Prostate gland (tissue), 2 donors: ENCODE measurements around the gene GPSM3.

Experiments
- POLR2A ChIP-seq: fragments of 450-650 bp; IDR thresholded peaks from one replicate; pipeline ENCODE4 v1.6.1; 2016; ENCODE audit warnings: antibody characterized with exemption, mild to moderate bottlenecking
- TF ChIP-seq, protein P1 (sequence below), 4 experiments: fragments of 200-600 bp in 2 of 4; fragments of 450-650 bp in 2 of 4; sonication (generic) in 2 of 4; IDR thresholded peaks; 1 replicate in 3 of 4; 2 replicates in 1 of 4; pipeline ENCODE4 v1.5.1; 2016 to 2019; ENCODE audit warnings: antibody characterized with exemption in 4 of 4, mild to moderate bottlenecking in 2 of 4, moderate library complexity in 2 of 4

DNA sequence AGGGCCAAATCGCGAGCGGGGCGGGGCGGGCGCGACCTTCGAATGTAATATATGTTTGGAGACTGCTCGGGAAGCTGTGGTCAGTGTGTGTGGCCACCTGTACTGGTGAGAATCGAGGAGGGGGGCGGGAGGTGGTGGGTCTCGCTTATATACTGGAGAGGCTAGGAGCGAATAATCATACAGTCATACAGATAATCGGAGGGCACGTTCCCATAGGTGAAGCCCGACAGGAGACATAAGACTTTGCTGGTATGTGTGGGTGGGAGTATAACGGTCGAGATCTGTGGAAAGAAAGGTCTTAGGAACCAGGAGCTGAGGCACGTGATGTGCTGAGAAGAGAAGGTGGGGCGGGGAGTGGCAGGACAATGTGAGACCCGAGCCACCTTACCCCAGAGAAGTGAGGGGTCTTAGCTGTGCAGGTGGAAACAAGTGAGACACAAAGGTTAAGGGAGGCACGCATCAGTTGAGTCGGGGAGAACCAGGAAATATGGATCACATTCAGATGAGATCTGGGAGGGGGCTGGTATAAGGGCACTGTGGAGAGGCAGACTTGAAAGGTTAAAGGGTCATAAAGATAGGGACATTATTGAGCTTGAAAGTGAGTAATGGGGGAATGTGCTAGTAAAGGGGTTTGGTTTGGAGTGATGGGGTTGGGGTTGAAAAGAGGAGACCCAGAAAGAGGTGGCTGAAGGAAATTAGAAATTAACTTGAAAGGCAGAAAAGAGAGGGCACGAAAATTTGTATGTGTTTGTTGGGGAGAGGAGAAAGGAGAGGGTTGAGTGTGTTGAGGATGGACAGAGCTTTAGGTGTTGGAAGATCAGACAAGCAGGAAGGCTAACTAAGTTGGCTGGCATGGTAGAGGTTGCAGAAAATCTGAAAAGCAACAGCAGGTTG, 13.6 kb downstream of the GPSM3 start:
- TF ChIP-seq, protein P1, sequence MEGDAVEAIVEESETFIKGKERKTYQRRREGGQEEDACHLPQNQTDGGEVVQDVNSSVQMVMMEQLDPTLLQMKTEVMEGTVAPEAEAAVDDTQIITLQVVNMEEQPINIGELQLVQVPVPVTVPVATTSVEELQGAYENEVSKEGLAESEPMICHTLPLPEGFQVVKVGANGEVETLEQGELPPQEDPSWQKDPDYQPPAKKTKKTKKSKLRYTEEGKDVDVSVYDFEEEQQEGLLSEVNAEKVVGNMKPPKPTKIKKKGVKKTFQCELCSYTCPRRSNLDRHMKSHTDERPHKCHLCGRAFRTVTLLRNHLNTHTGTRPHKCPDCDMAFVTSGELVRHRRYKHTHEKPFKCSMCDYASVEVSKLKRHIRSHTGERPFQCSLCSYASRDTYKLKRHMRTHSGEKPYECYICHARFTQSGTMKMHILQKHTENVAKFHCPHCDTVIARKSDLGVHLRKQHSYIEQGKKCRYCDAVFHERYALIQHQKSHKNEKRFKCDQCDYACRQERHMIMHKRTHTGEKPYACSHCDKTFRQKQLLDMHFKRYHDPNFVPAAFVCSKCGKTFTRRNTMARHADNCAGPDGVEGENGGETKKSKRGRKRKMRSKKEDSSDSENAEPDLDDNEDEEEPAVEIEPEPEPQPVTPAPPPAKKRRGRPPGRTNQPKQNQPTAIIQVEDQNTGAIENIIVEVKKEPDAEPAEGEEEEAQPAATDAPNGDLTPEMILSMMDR (IDR thresholded peaks at IDR 0.05): no peak
- TF ChIP-seq POLR2A: no peak
